Thyroid gland (tissue), 4 donors: ENCODE results near the gene TOX3.

Source experiments
- POLR2A ChIP-seq, 2 donors: fragments of 450-650 bp; IDR thresholded peaks; one replicate each; pipeline ENCODE4 v1.6.1; 2017; ENCODE audit warnings: antibody characterized with exemption in 2 of 2, mild to moderate bottlenecking in 2 of 2, moderate library complexity in 1 of 2
- TF ChIP-seq, protein P1 (sequence below), 6 experiments: fragments of 200-600 bp in 3 of 6; fragments of 450-650 bp in 3 of 6; sonication (generic) in 3 of 6; IDR thresholded peaks; one replicate each; pipeline ENCODE4 v1.5.1; 2016 to 2019; ENCODE audit warnings: antibody characterized with exemption in 6 of 6, mild to moderate bottlenecking in 2 of 6, inconsistent platforms in 1 of 6, moderate library complexity in 1 of 6

DNA sequence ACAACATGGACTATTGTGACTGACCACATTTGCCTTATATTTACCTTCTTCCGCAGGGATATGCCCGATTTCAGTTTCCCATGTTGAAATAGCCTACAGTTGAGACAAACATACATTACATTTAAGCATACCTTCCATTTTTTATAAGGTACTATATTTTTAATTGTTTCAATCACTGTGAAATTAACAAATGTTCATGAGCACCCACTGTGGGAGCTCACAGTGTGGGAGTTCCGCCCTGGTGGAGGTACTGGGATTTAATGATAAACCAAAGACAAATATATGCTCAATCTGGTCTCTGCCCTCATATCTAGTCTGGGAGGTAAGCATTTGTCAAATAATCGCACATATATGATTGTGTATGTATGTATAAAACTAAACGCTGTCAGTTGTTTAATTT is 15.8 kb upstream of the TOX3 start:
- TF ChIP-seq, protein P1, sequence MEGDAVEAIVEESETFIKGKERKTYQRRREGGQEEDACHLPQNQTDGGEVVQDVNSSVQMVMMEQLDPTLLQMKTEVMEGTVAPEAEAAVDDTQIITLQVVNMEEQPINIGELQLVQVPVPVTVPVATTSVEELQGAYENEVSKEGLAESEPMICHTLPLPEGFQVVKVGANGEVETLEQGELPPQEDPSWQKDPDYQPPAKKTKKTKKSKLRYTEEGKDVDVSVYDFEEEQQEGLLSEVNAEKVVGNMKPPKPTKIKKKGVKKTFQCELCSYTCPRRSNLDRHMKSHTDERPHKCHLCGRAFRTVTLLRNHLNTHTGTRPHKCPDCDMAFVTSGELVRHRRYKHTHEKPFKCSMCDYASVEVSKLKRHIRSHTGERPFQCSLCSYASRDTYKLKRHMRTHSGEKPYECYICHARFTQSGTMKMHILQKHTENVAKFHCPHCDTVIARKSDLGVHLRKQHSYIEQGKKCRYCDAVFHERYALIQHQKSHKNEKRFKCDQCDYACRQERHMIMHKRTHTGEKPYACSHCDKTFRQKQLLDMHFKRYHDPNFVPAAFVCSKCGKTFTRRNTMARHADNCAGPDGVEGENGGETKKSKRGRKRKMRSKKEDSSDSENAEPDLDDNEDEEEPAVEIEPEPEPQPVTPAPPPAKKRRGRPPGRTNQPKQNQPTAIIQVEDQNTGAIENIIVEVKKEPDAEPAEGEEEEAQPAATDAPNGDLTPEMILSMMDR (IDR thresholded peaks at IDR 0.05), result no peak
- no peak for TF ChIP-seq POLR2A (IDR thresholded peaks at IDR 0.05)
